ENCODE results near the gene EGFLAM.
"Not testable (repeated sequence)": the region's sequence is repeated elsewhere in the genome, so short reads cannot be mapped to it uniquely, and the experiment has no call there.

Gene EGFLAM

DNA sequence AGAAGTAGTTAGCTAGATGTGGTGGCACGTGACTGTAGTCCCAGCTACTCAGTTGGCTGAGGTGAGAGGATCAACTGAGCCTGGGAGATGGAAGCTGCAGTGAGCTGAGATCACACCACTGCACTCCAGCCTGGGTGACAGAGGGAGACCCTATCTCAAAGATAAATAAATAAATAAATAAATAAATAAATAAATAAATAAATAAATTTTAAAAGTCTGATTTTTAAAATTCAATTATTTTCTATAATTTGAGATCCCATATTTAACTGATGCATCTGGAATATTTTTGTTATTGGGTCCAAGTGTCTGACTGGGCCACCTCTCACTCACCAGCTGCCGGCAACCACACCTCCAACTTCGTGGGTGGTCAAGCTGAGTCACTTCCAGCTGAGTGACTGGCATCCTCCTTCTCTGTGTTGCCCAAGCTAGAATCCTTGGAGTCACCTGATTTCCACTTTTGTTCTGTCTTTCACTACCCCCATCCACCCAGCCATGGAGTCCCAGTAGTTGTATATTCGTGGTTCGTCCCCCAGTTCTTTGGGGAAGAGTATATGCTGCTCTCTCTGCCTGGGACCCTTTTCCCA lies 70.9 kb downstream of the EGFLAM start:
- DNase-seq (ENCODE audit: low spot score): no peak

DNA sequence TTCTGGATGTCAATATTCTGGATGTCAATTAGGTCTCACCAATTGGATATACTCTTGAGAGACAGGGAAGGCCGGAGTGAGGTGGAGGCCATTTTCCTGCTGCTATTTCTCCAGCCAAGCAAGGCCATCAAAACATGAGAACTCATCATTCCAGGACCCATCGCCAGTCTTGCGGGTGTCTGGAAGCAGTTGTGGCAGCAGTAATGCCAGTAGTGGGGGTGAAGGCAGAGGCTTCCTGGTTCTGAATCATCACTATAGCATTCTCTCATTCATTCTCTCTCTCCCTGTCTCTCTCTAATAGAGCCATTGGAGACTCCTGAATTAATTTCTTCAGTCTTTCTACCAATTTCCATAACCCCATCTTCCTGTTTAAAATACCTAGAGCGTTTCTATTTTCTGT lies 71.8 kb downstream of the EGFLAM start:
- no peak for DNase-seq (ENCODE audit: low spot score)

GRCh38 chr5:38331831-38332230 lies 73.5 kb downstream of the EGFLAM start:
- DNase-seq (ENCODE audit: low spot score): no peak

- DNase-seq (ENCODE audit: low spot score): not testable (repeated sequence)
Observed at GRCh38 chr5:38333181-38333580, 74.8 kb downstream of the EGFLAM start.

GRCh38 chr5:38338455-38338854 lies 80.1 kb downstream of the EGFLAM start:
- no peak for DNase-seq (ENCODE audit: low spot score)

GRCh38 chr5:38339446-38339845 lies 81.1 kb downstream of the EGFLAM start:
- DNase-seq (ENCODE audit: low spot score): no peak

DNA sequence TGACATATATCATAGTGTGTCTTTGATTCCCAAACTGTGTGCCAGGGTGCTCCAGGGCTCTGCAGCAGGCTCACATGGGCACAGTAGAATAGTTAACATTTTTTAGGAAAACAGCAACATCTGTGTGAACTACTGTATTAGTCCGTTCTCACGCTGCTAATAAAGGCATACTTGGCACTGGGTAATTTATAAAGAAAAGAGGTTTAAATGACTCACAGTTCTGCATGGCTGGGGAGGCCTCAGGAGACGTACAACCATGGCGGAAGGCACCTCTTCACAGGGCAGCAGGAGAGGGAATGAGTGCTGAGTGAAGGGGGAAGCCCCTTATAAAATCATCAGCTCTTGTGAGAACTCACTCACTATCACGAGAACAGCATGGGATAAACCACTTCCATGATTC lies 82.7 kb downstream of the EGFLAM start:
- no peak for DNase-seq (ENCODE audit: low spot score)

- DNase-seq (ENCODE audit: low spot score): no peak
Observed at GRCh38 chr5:38341641-38342040, 83.3 kb downstream of the EGFLAM start.

DNA sequence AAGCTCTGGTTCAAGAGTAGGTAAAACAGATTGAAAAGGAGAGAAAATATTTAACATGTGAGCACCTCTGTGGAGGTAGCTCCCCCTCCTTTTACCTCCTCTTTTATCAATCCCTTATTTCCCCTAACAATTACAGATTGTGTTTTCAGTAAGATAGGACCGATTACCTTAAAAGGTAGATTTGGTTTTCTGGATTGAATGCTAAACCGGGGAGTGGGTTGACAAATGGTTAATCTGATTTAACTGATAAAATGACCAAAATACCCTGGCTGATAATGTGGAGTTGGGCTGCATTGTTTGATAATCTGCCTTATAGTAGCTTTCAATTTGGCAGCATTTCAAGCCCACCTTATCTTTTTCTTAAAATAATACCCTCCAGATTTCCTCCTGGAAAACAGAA lies 83.9 kb downstream of the EGFLAM start:
- DNase-seq (ENCODE audit: low spot score): no peak

DNA sequence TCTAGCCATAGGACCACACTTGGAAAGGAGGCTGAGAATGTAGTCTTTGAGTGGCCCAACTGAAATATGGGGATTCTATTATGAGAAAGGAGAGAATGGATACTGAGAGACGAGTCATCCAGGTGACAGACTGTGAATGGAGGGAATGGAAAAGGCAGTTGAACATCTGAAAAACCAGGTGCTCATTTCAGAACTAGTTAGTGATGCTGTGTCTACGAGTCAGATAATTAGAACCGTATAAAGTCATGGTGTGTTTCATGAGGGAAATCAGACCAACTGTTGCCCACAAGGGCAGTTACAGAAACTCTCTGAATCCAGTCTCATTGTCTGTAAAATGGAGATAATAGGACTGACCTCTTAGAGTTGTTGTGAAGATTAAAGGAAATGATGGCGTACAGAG lies 86.5 kb downstream of the EGFLAM start:
- no peak for DNase-seq (ENCODE audit: low spot score)

GRCh38 chr5:38346593-38346992 lies 88.2 kb downstream of the EGFLAM start:
- DNase-seq (ENCODE audit: low spot score): no peak

- DNase-seq (ENCODE audit: low spot score): no peak
Observed at GRCh38 chr5:38347040-38347763, 88.8 kb downstream of the EGFLAM start.

DNA sequence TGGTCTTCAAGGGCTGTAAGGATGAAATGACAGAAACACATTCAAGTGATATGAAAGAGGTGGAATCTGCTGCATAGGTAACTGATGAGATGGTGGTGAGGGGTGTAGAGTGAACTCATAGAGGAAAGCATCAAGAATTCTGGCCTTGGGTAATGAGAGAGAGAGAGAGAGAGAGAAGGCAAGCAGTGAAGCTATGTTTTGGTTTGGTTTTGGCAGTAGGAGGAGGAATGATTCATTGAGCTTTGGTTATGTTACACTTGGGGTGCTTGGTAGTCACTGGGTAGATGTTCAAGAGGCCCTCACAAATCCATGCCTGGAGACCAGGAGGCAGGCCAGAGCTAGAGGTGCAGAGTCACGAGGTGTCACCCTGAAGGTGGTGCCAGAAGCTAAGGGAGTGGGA lies 89.5 kb downstream of the EGFLAM start:
- no peak for DNase-seq (ENCODE audit: low spot score)

GRCh38 chr5:38360323-38361061 lies 102.1 kb downstream of the EGFLAM start:
- DNase-seq (ENCODE audit: low spot score): no peak

DNA sequence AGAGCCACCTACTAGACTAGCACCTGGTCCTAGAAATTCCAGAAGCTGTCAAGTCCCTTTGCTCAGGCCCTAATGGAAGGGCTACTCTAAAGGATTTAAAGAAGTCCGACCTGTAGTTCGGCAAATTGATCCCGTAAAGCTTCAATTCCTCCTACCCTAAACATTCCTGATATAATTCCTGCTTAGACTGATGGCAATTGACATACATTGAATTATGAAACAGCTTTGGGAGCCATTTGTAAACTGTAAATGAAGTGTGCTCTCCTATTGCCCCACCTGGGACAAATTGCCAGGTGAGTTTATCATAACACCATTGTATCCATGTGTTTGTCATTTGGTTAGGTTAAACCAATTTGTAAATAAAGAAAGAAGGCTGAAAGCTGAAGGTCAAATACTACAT lies 104.4 kb downstream of the EGFLAM start:
- no peak for DNase-seq (ENCODE audit: low spot score)

GRCh38 chr5:38364825-38365224 lies 106.5 kb downstream of the EGFLAM start:
- DNase-seq (ENCODE audit: low spot score): no peak

- no peak for DNase-seq (ENCODE audit: low spot score)
Observed at GRCh38 chr5:38367410-38367809, 109.1 kb downstream of the EGFLAM start.

GRCh38 chr5:38367966-38368365 lies 109.6 kb downstream of the EGFLAM start:
- DNase-seq (ENCODE audit: low spot score): no peak

DNA sequence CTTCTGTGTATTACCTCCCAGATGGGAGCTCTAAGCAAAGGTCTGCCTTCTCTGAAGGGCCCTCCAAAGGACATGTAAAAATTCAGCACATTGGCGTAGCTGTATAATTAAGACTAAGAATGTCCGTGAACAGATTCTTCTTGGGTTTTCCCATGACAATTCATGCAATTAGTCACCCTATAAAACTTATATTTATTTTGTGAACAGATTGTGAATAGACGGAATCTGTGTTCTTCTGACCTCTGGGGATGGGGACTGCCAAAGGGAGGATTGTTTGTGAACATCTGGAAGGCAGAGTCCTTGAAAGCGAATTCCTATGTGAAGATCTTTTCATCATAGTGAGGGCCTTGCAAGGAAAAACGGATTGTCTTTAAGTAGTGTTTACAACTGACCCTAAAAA lies 111.3 kb downstream of the EGFLAM start:
- no peak for DNase-seq (ENCODE audit: low spot score)

DNA sequence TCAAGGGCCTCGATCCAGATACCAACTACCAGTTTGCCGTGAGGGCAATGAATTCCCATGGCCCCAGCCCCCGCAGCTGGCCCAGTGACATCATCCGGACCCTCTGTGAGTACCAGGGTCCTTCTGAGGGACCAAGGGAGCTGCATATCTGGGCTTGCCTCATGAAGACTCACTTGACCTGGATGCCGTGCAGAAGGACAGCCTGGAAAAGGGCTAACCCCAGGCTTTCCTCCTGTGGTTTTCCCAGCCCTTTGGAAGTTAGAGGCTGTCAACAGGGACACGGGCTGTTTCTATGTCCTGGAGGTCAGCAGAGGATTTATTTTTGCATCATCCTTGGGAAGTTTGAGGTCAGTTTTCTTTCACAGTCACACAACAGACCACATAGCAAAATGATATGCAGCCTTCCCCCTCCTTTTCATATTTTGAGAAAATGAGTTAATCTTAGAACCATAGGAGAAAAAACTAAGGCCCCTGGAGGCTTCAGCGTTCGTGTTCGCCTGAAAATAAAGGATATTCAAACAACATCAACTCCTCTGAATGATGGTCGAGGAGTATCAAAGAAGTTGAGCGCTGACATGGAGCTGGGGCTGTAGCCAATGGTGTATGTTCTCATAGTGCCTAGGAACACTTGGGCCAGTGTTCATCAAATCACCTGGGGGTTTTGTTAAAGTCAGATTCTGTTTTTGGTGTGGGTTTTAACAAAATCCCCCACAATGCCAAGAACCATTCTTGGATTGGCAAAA lies 112.2 kb downstream of the EGFLAM start:
- no peak for DNase-seq (ENCODE audit: low spot score)

GRCh38 chr5:38371596-38371995 lies 113.2 kb downstream of the EGFLAM start:
- no peak for DNase-seq (ENCODE audit: low spot score)

DNA sequence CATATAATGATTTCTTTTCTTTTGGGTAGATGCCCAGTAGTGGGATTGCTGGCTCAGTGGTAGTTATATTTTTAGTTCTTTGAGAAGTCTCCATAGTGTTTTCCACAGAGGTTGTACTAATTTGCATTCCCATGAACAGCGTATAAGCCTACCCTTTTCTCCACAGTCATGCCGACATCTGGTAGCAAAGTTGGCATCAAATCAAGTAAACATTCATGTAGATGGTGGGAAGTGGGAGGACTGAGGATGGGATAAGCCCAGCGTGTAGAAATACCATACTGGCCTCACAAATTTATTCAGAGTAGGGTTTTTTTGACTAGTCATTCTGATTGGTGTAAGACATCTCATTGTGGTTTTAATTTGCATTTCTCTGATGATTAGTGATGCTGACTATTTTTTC lies 115.4 kb downstream of the EGFLAM start:
- DNase-seq (ENCODE audit: low spot score): no peak

DNA sequence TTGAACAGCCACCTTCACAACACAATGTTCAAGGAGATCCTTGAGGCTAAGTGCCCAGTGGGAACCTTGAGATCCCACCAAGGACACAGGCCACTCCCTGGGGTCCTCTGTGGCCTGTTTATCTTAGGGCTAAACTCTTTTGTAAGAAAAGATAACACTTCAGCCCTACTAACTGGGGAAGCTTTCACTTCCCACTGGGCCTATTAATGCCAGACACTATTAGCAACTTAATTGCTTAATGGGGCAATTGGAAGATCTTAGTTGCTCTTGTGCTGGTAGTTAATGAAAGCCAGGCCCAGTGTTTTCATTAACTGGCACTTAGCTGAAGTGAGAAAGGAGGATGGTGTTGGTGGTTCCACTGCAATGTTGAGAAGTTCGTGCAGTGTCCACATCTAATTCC lies 117.1 kb downstream of the EGFLAM start:
- no peak for DNase-seq (ENCODE audit: low spot score)

Data from germinal center (tissue), 1 donor.